Measurements from ENCODE around the gene N4BP3.

The N4BP3 gene

DNA sequence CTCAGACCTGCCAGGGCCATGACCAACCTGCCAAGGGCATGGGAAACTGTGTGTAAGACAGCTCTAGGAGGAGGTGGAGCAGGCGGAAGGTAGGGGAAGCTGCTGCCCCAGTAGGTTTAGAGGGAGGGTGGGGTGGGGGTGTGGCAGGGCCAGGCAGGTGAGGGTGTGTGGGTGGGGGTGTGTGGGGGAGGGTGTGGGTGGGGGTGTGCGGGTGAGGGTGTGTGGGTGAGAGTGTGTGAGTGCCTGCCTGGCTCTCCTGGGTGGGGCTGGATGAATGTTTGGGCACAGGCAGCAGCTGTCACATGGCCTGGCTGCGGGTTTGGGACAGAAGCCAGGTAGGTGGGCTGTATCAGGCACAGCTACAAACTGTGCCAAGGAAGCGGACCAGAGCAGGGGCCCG is 8.8 kb upstream of the N4BP3 start:
- peak; percentile 46 for DNase-seq

DNA sequence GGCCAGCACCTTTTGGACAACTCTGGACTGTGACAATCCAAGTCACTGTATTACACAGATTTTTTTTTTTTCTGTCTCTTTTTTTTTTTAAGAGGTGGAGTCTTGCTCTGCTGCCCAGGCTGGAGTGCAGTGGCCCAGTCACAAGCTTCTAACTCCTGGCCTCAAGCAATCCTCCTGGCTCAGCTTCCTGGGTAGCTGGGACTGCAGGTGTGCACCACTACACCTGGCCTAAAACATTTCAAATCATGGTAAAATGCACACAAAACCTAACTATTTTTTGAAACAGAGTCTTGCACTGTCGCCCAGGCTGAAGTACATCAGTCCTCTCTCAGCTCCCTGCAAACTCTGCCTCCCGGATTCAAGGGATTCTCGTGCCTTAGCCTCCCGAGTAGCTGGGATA is 7.2 kb upstream of the N4BP3 start:
- no peak for DNase-seq

- no peak for DNase-seq
Observed at GRCh38 chr5:178106556-178107239, 6.6 kb upstream of the N4BP3 start.

GRCh38 chr5:178107756-178108310 is 5.5 kb upstream of the N4BP3 start:
- no peak for DNase-seq

DNA sequence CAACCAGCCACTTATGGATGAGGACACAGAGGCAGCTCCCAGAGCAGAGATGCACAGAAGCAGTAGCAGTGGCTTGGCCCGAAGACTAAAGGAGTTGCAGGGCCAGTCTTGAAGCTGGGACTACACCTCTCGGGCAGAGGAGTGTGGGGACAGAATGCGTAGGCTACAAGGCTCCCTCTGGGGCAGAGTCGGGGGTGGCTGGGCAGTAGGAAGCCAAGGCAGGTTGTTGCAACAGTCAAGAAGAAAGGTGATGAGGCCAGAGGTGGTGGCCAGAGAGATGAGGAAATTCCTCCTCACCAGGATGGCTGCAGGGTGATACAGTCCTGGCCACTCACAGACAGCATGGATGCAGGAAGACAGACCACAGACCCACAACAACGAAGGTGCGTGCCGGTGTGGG is 4.9 kb upstream of the N4BP3 start:
- DNase-seq, result no peak

GRCh38 chr5:178108966-178109365 is 4.4 kb upstream of the N4BP3 start:
- DNase-seq, result no peak

GRCh38 chr5:178110511-178110910 is 2.8 kb upstream of the N4BP3 start:
- DNase-seq, result no peak

GRCh38 chr5:178111925-178112324 is 1.4 kb upstream of the N4BP3 start:
- no peak for DNase-seq

DNA sequence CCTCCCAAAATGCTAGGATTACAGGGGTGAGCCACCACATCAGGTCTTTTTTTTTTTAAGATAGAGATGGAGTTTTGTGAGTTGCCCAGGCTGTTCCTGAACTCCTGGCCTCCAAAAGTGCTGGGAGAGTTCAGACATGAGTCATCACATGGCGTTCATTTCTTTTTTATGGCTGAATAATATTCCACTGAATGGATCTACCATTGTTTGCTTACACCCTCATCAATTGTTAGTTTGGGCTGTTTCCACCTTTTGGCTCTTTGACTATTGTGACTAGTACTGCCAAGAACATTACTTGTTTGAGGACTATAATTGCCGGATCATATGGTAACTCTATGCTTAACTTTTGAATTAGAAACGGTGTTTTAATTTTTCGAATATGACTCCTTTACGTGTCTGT is 787 bp upstream of the N4BP3 start:
- DNase-seq, result no peak

DNA sequence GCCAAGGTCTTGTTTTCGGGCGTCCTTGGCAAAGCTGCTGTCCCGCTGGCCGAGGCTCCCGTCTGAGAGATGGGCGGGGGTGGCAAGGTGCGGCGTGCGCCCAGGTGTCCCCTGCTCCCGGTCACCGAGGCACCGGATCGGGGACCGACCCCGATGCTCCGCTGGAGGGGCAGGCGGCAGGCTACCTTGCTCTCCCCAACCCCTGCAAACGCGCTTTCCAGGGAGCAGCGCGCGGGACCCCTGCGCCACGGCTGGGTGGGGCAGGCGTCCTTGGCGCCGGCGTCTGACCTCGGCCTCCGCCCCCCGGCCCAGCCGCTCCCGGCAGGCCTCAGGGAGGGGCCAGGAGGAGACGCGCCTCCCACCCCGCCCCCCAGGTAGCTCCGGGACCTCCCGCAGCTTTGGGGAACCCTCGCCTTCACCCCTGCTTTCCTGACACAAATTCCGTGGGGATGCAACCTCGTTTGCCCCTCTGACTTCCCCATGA is 551 bp downstream of the N4BP3 start:
- DNase-seq, result no peak

- DNase-seq, result peak; percentile 45
Observed at GRCh38 chr5:178114325-178115135, 1.2 kb downstream of the N4BP3 start.

DNA sequence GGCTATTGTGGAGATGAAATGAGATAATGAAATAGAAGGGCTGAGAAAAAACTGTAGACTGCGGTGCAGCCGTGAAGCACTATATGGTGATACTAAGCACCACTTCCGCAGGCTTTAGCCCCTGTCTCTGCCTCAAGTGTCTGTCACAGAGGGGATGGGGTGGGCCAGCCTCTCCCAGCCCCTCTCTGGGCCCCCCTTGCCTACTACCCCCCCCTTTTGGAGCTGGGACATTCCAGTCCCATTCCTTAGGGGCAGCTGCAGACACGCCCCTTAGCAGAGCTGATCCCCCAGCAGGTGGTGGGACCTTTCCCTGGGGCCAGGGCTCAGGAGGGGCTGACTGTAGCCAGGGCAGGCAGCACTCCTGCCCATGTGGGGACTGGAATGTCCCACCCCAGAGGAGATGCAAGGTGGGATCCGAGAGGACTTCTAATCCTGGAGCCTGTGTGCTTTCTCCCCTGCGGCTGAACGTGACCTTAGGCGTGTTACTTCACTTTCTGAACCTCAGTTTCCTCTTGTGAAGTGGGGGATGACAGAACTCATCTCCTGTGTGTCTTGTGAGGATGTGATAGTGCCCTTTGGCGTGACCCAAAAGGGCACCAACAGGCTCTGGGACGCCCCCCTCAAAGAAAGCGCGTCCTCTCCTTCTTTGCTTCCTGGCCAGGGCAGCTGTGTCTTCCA is 1.9 kb downstream of the N4BP3 start:
- DNase-seq, result peak; percentile 71

GRCh38 chr5:178115814-178116142 is 2.4 kb downstream of the N4BP3 start:
- DNase-seq, result no peak

- DNase-seq, result peak; percentile 65
Observed at GRCh38 chr5:178116143-178116885, 3.0 kb downstream of the N4BP3 start.

GRCh38 chr5:178117923-178118701 is 4.8 kb downstream of the N4BP3 start:
- DNase-seq, result peak; percentile 32

DNA sequence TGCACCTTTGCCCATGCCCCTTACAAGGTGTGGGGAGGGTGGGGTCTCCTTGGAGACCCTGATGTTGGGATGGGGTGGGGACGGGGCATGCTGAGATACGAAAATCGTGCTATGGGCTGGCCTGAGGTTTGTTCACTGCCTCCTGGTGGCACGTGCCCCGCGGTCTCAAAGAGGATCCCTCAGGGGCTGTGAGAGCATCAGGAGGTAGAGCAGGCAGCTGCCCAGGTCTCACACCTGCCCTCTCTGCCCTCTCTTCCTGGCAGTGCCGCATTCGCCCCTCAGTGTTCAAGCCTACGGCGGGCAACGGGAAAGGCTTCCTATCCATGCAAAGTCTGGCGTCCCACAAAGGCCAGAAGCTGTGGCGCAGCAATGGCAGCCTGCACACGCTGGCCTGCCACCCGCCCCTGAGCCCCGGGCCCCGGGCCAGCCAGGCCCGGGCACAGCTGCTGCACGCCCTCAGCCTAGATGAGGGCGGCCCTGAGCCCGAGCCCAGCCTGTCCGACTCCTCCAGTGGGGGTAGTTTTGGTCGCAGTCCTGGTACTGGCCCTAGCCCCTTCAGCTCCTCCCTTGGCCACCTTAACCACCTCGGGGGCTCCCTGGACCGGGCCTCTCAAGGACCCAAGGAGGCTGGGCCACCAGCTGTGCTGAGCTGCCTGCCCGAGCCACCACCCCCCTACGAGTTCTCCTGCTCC is 6.7 kb downstream of the N4BP3 start:
- DNase-seq, result peak; percentile 63

GRCh38 chr5:178120607-178121357 is 7.5 kb downstream of the N4BP3 start:
- DNase-seq, result peak; percentile 90

- peak; percentile 92 for DNase-seq
Observed at GRCh38 chr5:178121391-178122276, 8.3 kb downstream of the N4BP3 start.

DNA sequence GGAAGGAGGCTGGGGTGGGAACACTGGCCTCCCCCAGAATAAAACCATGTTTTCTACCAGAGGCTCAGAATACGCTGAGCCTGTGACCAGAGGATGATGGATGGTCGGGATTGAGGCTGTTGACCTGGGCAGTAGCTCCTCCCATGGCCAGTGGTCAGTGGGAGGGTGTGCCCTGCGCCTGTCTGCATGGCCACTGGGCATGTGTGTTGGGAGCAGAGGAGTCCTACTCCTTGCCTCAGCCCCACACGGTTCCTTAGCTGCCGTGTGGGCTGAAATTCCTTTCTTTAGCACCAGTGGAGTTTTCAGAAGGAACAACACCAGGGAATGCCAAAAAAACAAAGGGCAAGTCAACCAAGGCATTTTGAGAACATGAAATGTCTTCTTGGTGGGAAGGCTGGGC is 9.0 kb downstream of the N4BP3 start:
- no peak for DNase-seq

Data from right hindlimb (tissue), 1 donor.